ENCODE results near the gene SEC63. TPM values are rescaled to one million over a fixed set of nuclear protein-coding genes. Genes with fewer than 3 reads are reported as not detected.

SEC63 gene
- total and polyA plus RNA-seq, 2 of the 4 experiments (the other 2 are of a cell fraction), result 8.6 to 22.4 TPM

DNA sequence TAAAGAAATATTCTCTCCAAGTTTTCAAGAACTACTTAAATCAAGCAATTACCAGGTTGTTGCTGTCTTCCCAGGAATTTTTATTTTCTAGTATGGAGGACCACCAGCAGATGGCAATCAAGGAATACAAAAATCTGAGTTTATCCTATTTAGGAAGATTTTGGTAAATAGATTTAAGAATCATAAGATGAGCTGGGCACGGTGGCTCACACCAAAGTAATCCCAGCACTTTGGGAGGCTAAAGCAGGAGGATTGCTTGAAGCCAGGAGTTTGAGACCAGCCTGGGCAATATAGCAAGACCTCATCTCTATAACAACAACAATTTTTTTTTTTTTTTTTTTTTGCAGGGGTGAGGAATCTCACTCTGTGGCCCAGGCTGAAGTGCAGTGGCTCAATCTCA is 19.3 kb upstream of the SEC63 start:
- TF ChIP-seq MAFK (IDR thresholded peaks at IDR 0.05; ENCODE audit: low read depth, low read length) (no peak), CEBPB (IDR thresholded peaks at IDR 0.05; ENCODE audit: low read depth, low read length) (no peak), RAD21 (IDR thresholded peaks at IDR 0.05; ENCODE audit: low read length) (peak; percentile 37; the same call in 1 of the 2 replicates), SMC3 (IDR thresholded peaks at IDR 0.05; ENCODE audit: low read depth, low read length) (peak; percentile 46), RCOR1 (IDR thresholded peaks at IDR 0.05; ENCODE audit: insufficient replicate concordance, low read length) (no peak)
- TF ChIP-seq, protein P1, sequence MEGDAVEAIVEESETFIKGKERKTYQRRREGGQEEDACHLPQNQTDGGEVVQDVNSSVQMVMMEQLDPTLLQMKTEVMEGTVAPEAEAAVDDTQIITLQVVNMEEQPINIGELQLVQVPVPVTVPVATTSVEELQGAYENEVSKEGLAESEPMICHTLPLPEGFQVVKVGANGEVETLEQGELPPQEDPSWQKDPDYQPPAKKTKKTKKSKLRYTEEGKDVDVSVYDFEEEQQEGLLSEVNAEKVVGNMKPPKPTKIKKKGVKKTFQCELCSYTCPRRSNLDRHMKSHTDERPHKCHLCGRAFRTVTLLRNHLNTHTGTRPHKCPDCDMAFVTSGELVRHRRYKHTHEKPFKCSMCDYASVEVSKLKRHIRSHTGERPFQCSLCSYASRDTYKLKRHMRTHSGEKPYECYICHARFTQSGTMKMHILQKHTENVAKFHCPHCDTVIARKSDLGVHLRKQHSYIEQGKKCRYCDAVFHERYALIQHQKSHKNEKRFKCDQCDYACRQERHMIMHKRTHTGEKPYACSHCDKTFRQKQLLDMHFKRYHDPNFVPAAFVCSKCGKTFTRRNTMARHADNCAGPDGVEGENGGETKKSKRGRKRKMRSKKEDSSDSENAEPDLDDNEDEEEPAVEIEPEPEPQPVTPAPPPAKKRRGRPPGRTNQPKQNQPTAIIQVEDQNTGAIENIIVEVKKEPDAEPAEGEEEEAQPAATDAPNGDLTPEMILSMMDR (conservative IDR thresholded peaks at IDR 0.05; ENCODE audit: low read depth, low read length), result peak; percentile 47
- H2BK15ac ChIP-seq (ENCODE audit: low read depth, low read length), result no peak overlapping the region
- in situ Hi-C loops (cut with MboI; ENCODE audit: low sequenced_read_pairs), result no loop called here
- H2BK5ac ChIP-seq (ENCODE audit: low read depth, low read length, poor library complexity, severe bottlenecking), result no peak overlapping the region
- ATAC-seq (ENCODE audit: low read depth) (peak; percentile 49; the same call in 1 of the 2 replicates), DNase-seq (peak; percentile 39)
- ChIA-PET POLR2A (ENCODE audit: unreplicated experiment) (no interaction called here), CTCF (interaction anchor here (0.6 kb wide), 1 partner anchor 675 kb away, joined by 4 read pairs; no protein-coding TSS in a partner anchor)
- H3K56ac ChIP-seq (ENCODE audit: extremely low read depth, insufficient read depth, low read length), result no peak overlapping the region
- no CpG with 5 or more reads among the region's 1 CpG for WGBS, 2 experiments (ENCODE audit: extremely low coverage in 2 of 2, insufficient read length in 1 of 2)
- no peak overlapping the region for H3K9ac ChIP-seq (ENCODE audit: low read depth, low read length)
- no peaks in the 10 kb centered on the region for H3K79me1 ChIP-seq (ENCODE audit: low read depth in 1 of 2, low read length in 2 of 2)
- no peaks in the 10 kb centered on the region for H3K9me3 ChIP-seq (ENCODE audit: control insufficient read depth, insufficient read depth, low read length)
- H3K4ac ChIP-seq (ENCODE audit: low read depth, low read length), result no peak overlapping the region
- no peak overlapping the region for H3K23ac ChIP-seq (ENCODE audit: low read depth, low read length)
- H3K18ac ChIP-seq (ENCODE audit: low read depth, low read length), result no peak overlapping the region
- dilution Hi-C loops (cut with HindIII; ENCODE audit: low sequenced_read_pairs, unreplicated experiment), result no loop called here
- H2BK20ac ChIP-seq (ENCODE audit: low read depth, low read length), result no peak overlapping the region
- H4K8ac ChIP-seq (ENCODE audit: low read depth in 2 of 2, low read length in 2 of 2), result no peak overlapping the region
- BruUV-seq (replicated peaks), result no TSS peak
- H4K20me1 ChIP-seq (ENCODE audit: insufficient read depth, low read length), result no peaks in the 10 kb centered on the region
- no peak overlapping the region for H2AFZ ChIP-seq (replicated peaks; ENCODE audit: low read length, poor library complexity)
- H2AK9ac ChIP-seq (replicated peaks; ENCODE audit: low read depth, low read length, poor library complexity), result no peak overlapping the region
- no peaks in the 10 kb centered on the region for H3K4me1 ChIP-seq (ENCODE audit: control insufficient read depth, insufficient read depth, low read length)
- H3K27me3 ChIP-seq (ENCODE audit: control insufficient read depth, insufficient read depth, low read length), result peaks cover 3% of the 10 kb centered on the region
- intact Hi-C loops (cut with micrococcal nuclease), result no loop called here
- no peak overlapping the region for H3K14ac ChIP-seq (replicated peaks; ENCODE audit: low read depth, low read length)
- no peak overlapping the region for H2BK120ac ChIP-seq (ENCODE audit: low read depth, low read length)
- H2AK5ac ChIP-seq (ENCODE audit: low read depth, low read length), result no peak overlapping the region
- no peaks in the 10 kb centered on the region for H3K9me1 ChIP-seq (ENCODE audit: insufficient read depth, low read length)
- no peak overlapping the region for H3K4me2 ChIP-seq (ENCODE audit: low read depth, low read length)
- H3K27ac ChIP-seq (ENCODE audit: insufficient read depth, low read length), result no peak overlapping the region
- no peaks in the 10 kb centered on the region for H3K36me3 ChIP-seq (ENCODE audit: control insufficient read depth, insufficient read depth, low read length)
- H4K5ac ChIP-seq (ENCODE audit: low read depth, low read length), result no peak overlapping the region
- H4K91ac ChIP-seq (ENCODE audit: insufficient read depth, low read depth, low read length), result no peak overlapping the region
- H3K4me3 ChIP-seq (ENCODE audit: insufficient read depth, low read depth, low read length), result no peak overlapping the region
